Stimulated activated naive CD4-positive, alpha-beta T cell (primary cell): ENCODE measurements around the gene KIF17.

Experiments used
- DNase-seq, 6 experiments: peaks; one replicate each; lab custom pipeline; 2025; lab: John Stamatoyannopoulos, UW

KIF17 gene

GRCh38 chr1:20717452-20718342, at the start of gene KIF17:
KIF17 (minus strand) TSS chr1:20718007; CDS start chr1:20717706, 301 bp downstream.
- peak; percentile 48 to 63 (median 60) for DNase-seq

- no peak for DNase-seq
Measured at GRCh38 chr1:20767271-20767670, 49.5 kb upstream of the KIF17 start.

GRCh38 chr1:20763417-20763816, 45.6 kb upstream of the KIF17 start:
- no peak for DNase-seq

DNA sequence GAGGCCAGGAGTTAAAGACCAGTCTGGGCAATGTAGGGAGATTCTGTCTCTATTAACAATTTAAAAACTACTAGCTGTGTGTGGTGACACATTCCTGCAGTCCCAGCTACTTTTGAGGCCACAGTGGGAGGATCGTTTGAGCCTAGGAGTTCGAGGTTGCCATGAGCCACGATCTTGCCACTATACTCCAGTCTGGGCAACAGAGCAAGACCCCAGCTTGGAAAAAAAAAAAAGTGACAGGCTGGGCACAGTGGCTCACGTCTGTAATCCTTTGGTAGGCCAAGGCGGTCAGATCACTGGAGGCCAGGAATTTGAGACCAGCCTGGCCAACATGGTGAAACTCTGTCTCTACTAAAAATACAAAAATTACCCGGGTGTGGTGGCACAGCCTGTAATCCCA, 42.5 kb upstream of the KIF17 start:
- DNase-seq, result no peak

GRCh38 chr1:20753589-20753988, 35.8 kb upstream of the KIF17 start:
- DNase-seq, result no peak

GRCh38 chr1:20751462-20751990, 33.7 kb upstream of the KIF17 start:
- no peak for DNase-seq

DNA sequence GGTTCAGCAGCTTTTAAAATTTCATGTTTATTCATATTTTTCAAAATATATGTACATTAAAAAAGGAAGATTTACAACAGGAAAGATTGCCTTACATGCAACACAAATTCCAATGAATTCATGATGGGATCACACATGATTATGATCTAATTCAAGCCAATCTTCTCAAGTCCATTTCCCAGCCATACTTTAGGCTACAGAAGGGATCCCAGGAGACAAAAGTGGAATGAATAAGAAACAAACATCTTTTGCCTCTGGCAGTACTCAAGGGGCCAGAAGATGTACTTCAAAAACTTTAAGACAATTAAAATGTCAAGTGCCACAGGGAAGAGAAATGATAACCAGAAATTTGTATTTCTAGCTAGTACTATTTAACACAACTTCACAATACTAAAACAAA, 24.9 kb upstream of the KIF17 start:
- DNase-seq, result no peak

- DNase-seq, result no peak
Measured at GRCh38 chr1:20740781-20741180, 23.0 kb upstream of the KIF17 start.

- DNase-seq, result no peak
Measured at GRCh38 chr1:20739225-20739624, 21.4 kb upstream of the KIF17 start.

DNA sequence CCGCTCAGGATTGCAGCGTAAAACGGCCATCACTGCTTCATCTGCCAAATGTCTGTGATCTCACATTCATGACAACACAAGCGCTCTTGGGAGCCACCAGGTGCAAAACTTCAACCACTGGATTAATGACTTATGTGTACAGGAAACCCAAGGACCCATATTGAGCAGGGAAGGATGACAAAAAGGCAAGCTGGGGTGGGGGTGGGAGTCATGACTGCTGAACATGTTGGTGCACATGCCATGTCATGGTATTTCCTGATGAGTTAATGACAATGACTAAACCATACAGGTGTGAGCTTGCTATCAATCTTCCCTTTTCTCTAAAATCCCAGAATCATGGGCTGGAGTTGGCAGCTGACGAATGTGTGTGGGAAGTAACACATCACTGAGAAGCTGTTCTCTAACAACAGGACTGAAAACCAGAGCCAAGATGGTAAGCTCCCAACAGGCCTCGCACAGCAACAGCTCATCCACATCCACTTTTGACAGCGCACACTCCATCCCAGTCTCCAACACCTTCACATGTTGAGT, 17.8 kb upstream of the KIF17 start:
- no peak for DNase-seq

DNA sequence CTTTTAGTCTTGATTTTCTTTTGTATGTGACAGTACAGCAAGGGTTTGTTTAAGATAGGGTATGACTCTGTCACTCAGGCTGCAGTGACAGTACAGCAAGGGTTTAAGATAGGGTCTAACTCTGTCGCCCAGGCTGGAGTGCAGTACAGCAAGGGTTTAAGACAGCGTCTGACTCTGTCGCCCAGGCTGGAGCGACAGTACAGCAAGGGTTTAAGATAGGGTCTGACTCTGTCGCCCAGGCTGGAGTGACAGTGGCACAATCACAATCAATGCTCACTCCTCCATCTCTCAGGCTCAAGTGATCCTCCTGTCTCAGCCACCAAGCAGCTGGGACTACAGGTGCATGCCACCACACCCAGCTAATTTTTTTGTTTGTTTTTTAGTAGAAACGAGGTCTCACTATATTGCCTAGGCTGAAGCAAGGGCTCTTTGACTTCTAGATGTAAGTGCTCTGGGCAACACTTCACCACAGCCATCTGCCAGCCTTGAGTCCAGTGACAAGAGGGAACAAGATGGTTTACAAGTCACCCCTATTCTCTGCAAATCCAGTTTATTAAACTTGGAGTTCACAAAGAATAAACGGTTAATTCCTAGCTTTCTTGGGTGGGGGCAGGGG, 15.7 kb upstream of the KIF17 start:
- DNase-seq, result no peak

DNA sequence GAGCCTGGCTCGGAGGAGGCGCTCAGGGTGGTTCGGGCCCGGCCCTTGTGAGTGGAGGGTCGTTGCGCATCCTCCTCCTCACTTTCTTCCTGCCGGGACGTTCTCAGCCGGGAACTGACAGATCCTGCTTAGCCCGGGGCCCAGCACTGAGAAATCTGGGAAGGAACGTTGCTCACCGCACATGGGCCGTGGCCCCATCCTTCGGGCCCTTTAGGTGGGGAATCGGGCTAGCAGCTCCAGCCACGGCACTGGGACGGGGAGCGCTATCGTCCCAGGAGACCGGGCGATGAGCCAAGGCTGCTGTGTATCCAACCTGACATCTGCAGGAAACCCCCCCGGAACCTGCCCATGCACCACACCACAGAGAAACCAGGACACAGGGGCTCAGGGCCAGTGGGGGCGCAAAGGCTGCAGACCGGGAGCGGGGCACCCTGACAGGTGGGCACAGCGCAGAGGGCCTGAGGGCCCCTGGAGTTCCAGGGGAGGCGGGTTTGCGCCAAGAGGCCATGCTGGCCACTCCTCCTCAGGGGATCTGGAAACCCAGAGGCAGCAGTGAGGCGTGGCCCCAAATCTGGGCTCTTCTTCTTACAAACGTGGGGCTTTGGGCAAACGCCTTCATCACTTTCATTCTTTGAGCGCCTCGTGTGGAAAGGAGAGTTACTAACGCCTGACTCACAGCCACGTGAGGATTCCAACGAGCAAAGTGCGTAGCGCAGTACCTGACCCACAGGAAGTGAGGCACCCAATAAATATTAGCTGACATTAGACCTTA, 15.0 kb upstream of the KIF17 start, which contains the start of gene SH2D5:
TSS of gene SH2D5 (minus strand) at position 116 of the 772 bp plus-strand sequence. CDS start 4,659 bp downstream, outside the sequence.
- DNase-seq, result peak in 4 of 6 experiments; percentile 22 to 53 (median 40)

DNA sequence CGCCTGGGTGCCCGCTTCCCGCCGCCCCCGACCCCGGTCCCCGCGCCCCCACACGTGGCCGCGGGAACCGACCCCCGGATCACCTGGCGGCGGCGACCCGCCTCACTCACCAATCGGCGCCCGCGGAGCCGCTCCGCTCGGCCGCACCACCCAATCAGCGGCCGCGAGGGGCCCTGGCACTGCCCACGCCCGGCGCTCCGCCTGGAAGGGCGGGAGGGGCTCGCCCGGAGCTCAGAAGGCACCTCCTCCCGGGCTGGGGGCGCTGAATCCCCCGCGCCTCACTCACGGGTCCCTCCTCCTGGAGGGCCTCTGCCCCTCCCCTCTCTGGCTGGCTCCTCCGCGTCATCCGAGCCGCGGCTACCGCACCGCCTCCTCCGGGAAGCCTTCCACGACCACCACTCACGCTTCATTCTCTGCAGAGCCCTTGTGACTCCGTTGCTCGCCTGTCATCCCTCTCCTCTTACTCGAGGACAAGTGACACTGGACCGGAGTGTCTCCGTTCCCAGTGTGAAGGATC, 14.3 kb upstream of the KIF17 start:
- DNase-seq, result peak in 5 of 6 experiments; percentile 13 to 48 (median 33)

- DNase-seq, result peak in 2 of 6 experiments; percentile 20 to 34
Measured at GRCh38 chr1:20731057-20731991, 13.5 kb upstream of the KIF17 start.

DNA sequence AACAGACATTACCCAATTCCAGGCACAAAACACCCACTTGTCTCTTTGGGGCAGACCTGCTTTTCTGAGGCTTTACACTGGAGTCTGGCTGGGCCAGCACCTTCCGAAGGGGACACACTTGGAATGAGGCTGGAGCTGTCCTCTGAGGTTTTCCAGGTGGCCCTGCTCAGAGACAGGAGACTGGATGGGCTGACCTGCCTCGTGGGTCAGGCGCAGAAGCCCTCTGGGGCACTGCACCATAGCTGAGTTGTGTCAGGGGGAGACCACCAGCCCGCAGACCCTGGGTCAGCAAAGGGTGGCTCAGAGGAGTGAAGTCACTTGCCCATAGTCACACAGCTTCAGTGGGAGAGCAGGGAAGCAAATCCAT, 12.9 kb upstream of the KIF17 start:
- DNase-seq, result no peak

- DNase-seq, result no peak
Measured at GRCh38 chr1:20729990-20730689, 12.3 kb upstream of the KIF17 start.

GRCh38 chr1:20729155-20729931, 11.5 kb upstream of the KIF17 start:
- DNase-seq, result no peak

- DNase-seq, result no peak
Measured at GRCh38 chr1:20728371-20729154, 10.8 kb upstream of the KIF17 start.
